ENCODE measurements around the gene FRMD8. TPM values are rescaled to one million over a fixed set of nuclear protein-coding genes. Genes with fewer than 3 reads are reported as not detected.
A peak's percentile ranks its signal among the peaks of the same experiment; 100 is the strongest.

The FRMD8 gene
- total and polyA plus RNA-seq, 9 of the 15 experiments (the other 6 are each of a cell fraction or from before 2014, with no cell fraction given), result 4.5 to 54.5 (median 15.8) TPM

DNA sequence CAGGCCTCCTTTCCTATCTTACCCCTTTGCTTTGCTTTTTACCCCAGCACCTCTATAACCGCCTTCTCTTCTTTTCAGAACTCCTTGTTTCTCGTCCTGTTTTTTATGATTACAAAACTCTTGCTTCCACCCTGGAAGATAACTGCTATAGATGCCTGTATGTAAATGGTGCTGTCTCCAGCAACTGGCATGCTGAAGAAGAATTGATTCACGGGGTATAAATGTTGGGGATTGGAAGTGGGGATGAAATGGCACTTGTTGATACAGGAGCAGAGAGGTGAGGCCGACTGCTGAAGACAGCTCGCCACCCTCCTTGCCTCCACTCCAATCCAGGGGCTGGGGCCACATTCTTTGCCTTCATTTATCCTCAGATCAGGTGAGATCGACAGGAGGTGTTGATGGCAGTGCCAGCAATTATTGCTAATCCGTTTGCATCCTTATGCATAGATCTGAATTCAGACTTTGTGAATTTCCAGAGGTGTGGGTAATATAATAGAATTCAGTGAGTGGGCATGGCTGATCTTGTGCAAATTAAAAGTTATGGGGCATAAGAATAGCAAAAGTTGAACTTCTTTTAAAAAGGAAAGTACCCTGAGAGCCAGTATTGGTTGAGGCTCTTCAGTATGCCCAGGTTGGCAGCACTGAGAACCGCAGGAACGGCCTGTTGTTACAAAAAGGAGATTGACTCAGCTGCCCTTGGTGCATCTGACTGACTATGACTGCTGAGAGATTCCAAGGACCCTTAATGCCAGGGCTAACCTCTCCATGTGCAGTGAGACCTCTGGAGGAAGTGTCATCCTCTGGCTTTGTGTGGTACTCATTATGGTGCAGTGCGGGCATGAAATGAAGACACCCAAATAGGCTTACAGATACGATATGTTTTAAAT is 41.5 kb downstream of the FRMD8 start:
- H4K20me1 ChIP-seq (replicated peaks; ENCODE audit: control insufficient read depth, insufficient read depth, low read length), result peaks cover 63% of the 10 kb centered on the region
- no peaks in the 10 kb centered on the region for H3K27me3 ChIP-seq (ENCODE audit: control insufficient read depth in 2 of 2, insufficient read depth in 2 of 2, low read length in 2 of 2)
- no peaks in the 10 kb centered on the region for H3K9me3 ChIP-seq (replicated peaks; ENCODE audit: control insufficient read depth, insufficient read depth, low read depth, low read length)
- peak overlapping the region; percentile 79; the same call in 1 of the 2 replicates for H3K4me3 ChIP-seq
- intact Hi-C loops (cut with micrococcal nuclease), result no loop called here
- no peak for FAIRE-seq
- H3K36me3 ChIP-seq (ENCODE audit: control insufficient read depth, insufficient read depth, low read length), result peaks cover 77% of the 10 kb centered on the region
- no peaks in the 10 kb centered on the region for H3K9me1 ChIP-seq (ENCODE audit: control insufficient read depth, insufficient read depth, low read length)
- peaks cover 5 to 32% of the 10 kb centered on the region in 2 experiments; a peak in 4 of 5 replicates for H3K4me1 ChIP-seq (replicated peaks in 1 of 2; ENCODE audit: control insufficient read depth in 2 of 2, insufficient read depth in 2 of 2, low read length in 2 of 2)
- H3K79me2 ChIP-seq (ENCODE audit: control insufficient read depth, insufficient read depth, low read length), result peaks cover 100% of the 10 kb centered on the region
- no TSS peak for BruUV-seq (replicated peaks)
- DNase-seq (ENCODE audit: extremely low read depth in 1 of 4, low spot score in 3 of 4), result peak in 1 of 4 experiments; percentile 65
- peak overlapping the region; percentile 98 for H3K27ac ChIP-seq (ENCODE audit: extremely low read depth, low read depth, low read length)
- no peak overlapping the region for H2AFZ ChIP-seq (ENCODE audit: low read depth, low read length)
- in situ Hi-C loops (cut with MboI), result no loop called here
- WGBS (ENCODE audit: insufficient coverage, low coverage, missing lambda C conversion rate), result 12% methylated on average over 11 of the region's 11 CpGs
- H3K4me2 ChIP-seq (ENCODE audit: insufficient read depth, low read length), result peak overlapping the region; percentile 97
- ChIA-PET CTCF (ENCODE audit: low intra/inter-chr PET ratio) (no interaction called here), POLR2A (interaction anchor here (0.6 to 17.3 kb wide), 15 partner anchors 8 to 525 kb away, joined by 3 to 1349 read pairs (median 4); partner anchors contain the start of gene MALAT1)
- H3K9ac ChIP-seq (ENCODE audit: insufficient read depth in 1 of 2, low read depth in 2 of 2, low read length in 2 of 2), result peak overlapping the region; percentile 69 to 98; a peak in 3 of 4 replicates
- peak; percentile 27 for ATAC-seq
- TF ChIP-seq, protein P1, sequence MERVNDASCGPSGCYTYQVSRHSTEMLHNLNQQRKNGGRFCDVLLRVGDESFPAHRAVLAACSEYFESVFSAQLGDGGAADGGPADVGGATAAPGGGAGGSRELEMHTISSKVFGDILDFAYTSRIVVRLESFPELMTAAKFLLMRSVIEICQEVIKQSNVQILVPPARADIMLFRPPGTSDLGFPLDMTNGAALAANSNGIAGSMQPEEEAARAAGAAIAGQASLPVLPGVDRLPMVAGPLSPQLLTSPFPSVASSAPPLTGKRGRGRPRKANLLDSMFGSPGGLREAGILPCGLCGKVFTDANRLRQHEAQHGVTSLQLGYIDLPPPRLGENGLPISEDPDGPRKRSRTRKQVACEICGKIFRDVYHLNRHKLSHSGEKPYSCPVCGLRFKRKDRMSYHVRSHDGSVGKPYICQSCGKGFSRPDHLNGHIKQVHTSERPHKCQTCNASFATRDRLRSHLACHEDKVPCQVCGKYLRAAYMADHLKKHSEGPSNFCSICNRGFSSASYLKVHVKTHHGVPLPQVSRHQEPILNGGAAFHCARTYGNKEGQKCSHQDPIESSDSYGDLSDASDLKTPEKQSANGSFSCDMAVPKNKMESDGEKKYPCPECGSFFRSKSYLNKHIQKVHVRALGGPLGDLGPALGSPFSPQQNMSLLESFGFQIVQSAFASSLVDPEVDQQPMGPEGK (CRISPR knock-in tag; IDR thresholded peaks at IDR 0.05; ENCODE audit: borderline replicate concordance), result peak; percentile 73; the same call in 1 of the 2 replicates
- TF ChIP-seq ZNF764 (CRISPR knock-in tag; IDR thresholded peaks at IDR 0.05; ENCODE audit: low read depth) (peak; percentile 54; the same call in 1 of the 2 replicates), CHCHD3 (CRISPR knock-in tag; IDR thresholded peaks at IDR 0.05) (no peak), CBX8 (IDR thresholded peaks at IDR 0.05; ENCODE audit: borderline replicate concordance, extremely low read depth, low read depth, low read length, poor library complexity, severe bottlenecking) (no peak), ELF2 (CRISPR knock-in tag; IDR thresholded peaks at IDR 0.05) (0 out of 2 replicates have a peak, but pooled peaks have one; percentile 33), ZNF766 (CRISPR knock-in tag; conservative IDR thresholded peaks at IDR 0.05) (0 out of 2 replicates have a peak, but pooled peaks have one; percentile 13), LCOR (CRISPR knock-in tag; IDR thresholded peaks at IDR 0.05) (peak; percentile 65; the same call in 1 of the 2 replicates), POLR2AphosphoS2 (IDR thresholded peaks at IDR 0.05; ENCODE audit: low read length) (peak; percentile 28), POLR2AphosphoS5 (IDR thresholded peaks at IDR 0.05; ENCODE audit: control insufficient read depth, insufficient read depth, low read depth, low read length) (peak; percentile 85), JUN (IDR thresholded peaks at IDR 0.05; ENCODE audit: borderline replicate concordance, low read depth, low read length) (0 out of 2 replicates have a peak, but pooled peaks have one; percentile 5), JUN (CRISPR knock-in tag; IDR thresholded peaks at IDR 0.05; ENCODE audit: borderline replicate concordance) (no peak), ZNF263 (CRISPR knock-in tag; IDR thresholded peaks at IDR 0.05; ENCODE audit: borderline replicate concordance) (no peak), CTBP1 (IDR thresholded peaks at IDR 0.05; ENCODE audit: borderline replicate concordance) (0 out of 2 replicates have a peak, but pooled peaks have one; percentile 35), SIN3A (IDR thresholded peaks at IDR 0.05; ENCODE audit: borderline replicate concordance in 2 of 2, control insufficient read depth in 1 of 2, low read depth in 2 of 2, low read length in 2 of 2) (peak in 1 of 2 experiments; percentile 67; a peak in 2 of 4 replicates), POLR2A (conservative IDR thresholded peaks at IDR 0.05) (peak; percentile 69), HNRNPUL1 (IDR thresholded peaks at IDR 0.05; ENCODE audit: low read length) (peak; percentile 89), TEAD1 (CRISPR knock-in tag; IDR thresholded peaks at IDR 0.05) (peak; percentile 37 to 79; a peak in 3 of 4 replicates)
- TF ChIP-seq, protein P2, sequence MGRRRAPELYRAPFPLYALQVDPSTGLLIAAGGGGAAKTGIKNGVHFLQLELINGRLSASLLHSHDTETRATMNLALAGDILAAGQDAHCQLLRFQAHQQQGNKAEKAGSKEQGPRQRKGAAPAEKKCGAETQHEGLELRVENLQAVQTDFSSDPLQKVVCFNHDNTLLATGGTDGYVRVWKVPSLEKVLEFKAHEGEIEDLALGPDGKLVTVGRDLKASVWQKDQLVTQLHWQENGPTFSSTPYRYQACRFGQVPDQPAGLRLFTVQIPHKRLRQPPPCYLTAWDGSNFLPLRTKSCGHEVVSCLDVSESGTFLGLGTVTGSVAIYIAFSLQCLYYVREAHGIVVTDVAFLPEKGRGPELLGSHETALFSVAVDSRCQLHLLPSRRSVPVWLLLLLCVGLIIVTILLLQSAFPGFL (CRISPR knock-in tag; IDR thresholded peaks at IDR 0.05), result 0 out of 2 replicates have a peak, but pooled peaks have one; percentile 60

Data from K562 (cell line).